Endothelial cell of hepatic sinusoid (primary cell): ENCODE measurements around the gene IL32.

Experiments
- in situ Hi-C: cut with HindIII; loops from 2 replicates; pipeline ENCODE4 v1.10.0; 2017; ENCODE audit warnings: low sequenced_read_pairs

Gene IL32

GRCh38 chr16:3027983-3028715 lies 37.3 kb upstream of the IL32 start:
- in situ Hi-C loops: no loop called here

GRCh38 chr16:3028716-3029319 lies 36.6 kb upstream of the IL32 start:
- in situ Hi-C loops: no loop called here

GRCh38 chr16:3029491-3030221 lies 35.8 kb upstream of the IL32 start:
- in situ Hi-C loops: no loop called here

- in situ Hi-C loops: no loop called here
Measured at GRCh38 chr16:3030222-3031212, 34.9 kb upstream of the IL32 start.

- in situ Hi-C loops: no loop called here
Measured at GRCh38 chr16:3032624-3033023, 32.8 kb upstream of the IL32 start.

- in situ Hi-C loops: no loop called here
Measured at GRCh38 chr16:3035289-3035971, 30.0 kb upstream of the IL32 start.

- in situ Hi-C loops: no loop called here
Measured at GRCh38 chr16:3035972-3036725, 29.3 kb upstream of the IL32 start.

GRCh38 chr16:3036726-3037315 lies 28.6 kb upstream of the IL32 start, which contains the start of gene BICDL2:
TSS of gene BICDL2 (minus strand) at chr16:3036944. CDS start at chr16:3035496, 1,448 bp downstream.
- in situ Hi-C loops: no loop called here

- in situ Hi-C loops: no loop called here
Measured at GRCh38 chr16:3038256-3038655, 27.2 kb upstream of the IL32 start.

GRCh38 chr16:3038896-3039295 lies 26.5 kb upstream of the IL32 start:
- in situ Hi-C loops: no loop called here

- in situ Hi-C loops: no loop called here
Measured at GRCh38 chr16:3042376-3042775, 23.1 kb upstream of the IL32 start.

- in situ Hi-C loops: loop anchor here (5.0 kb wide), 2 partner anchors 53 to 108 kb away; partner anchors contain the start of gene ZSCAN10
Measured at GRCh38 chr16:3044708-3045107, 20.7 kb upstream of the IL32 start.

- in situ Hi-C loops: loop anchor here (5.0 kb wide), 2 partner anchors 51 to 106 kb away; partner anchors contain the start of gene ZSCAN10
Measured at GRCh38 chr16:3045758-3046640, 19.4 kb upstream of the IL32 start, which contains the start of gene MMP25. TSS of gene MMP25 (plus strand) at chr16:3046561. CDS start at chr16:3046918, 357 bp downstream.

- in situ Hi-C loops: loop anchor here (5.0 kb wide), 2 partner anchors 50 to 105 kb away; partner anchors contain the start of gene ZSCAN10
Measured at GRCh38 chr16:3046641-3047386, 18.6 kb upstream of the IL32 start.

- in situ Hi-C loops: loop anchor here (5.0 kb wide), 2 partner anchors 50 to 105 kb away; partner anchors contain the start of gene ZSCAN10
Measured at GRCh38 chr16:3047387-3047720, 18.1 kb upstream of the IL32 start.

GRCh38 chr16:3049921-3050481 lies 15.4 kb upstream of the IL32 start:
- in situ Hi-C loops: loop anchor here (5.0 kb wide), 2 partner anchors 47 to 102 kb away; partner anchors contain the start of gene ZSCAN10

- in situ Hi-C loops: no loop called here
Measured at GRCh38 chr16:3050487-3050886, 15.0 kb upstream of the IL32 start.
